Measurements from ENCODE around the gene RFK. TPM values are rescaled to one million over a fixed set of nuclear protein-coding genes. Genes with fewer than 3 reads are reported as not detected.

RFK gene
- total and polyA plus RNA-seq, 2 experiments from 2014 or later, result 32.0 to 46.6 TPM

DNA sequence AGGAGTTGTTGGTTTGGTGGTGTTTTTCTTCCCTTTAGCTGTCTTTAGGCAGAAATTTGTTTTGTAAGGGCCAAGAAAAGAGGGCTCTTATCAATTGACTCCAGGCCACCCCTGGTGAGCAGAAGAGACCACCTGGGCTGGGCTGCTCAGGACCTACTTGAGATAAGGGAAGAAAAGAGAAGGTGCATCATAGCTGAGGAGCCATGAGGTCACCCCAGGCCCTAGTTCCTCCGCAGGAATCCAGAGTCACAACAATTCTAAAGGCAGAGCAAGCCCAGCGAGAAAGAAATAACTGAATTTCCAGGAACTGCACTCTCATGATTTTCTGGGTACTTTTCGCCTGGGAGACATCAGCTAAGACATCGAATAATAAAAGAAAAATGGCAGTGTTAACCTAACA is 34.9 kb downstream of the RFK start:
- 95% methylated on average over 4 of the region's 4 CpGs for WGBS (ENCODE audit: low lambda C conversion rate, missing lambda C conversion rate)
- no peak for TF ChIP-seq EZH2phosphoT487 (IDR thresholded peaks at IDR 0.05; ENCODE audit: low read depth, severe bottlenecking, unreplicated experiment)
- no peak for TF ChIP-seq EZH2 (IDR thresholded peaks at IDR 0.05; ENCODE audit: borderline replicate concordance)
- TF ChIP-seq, protein P1, sequence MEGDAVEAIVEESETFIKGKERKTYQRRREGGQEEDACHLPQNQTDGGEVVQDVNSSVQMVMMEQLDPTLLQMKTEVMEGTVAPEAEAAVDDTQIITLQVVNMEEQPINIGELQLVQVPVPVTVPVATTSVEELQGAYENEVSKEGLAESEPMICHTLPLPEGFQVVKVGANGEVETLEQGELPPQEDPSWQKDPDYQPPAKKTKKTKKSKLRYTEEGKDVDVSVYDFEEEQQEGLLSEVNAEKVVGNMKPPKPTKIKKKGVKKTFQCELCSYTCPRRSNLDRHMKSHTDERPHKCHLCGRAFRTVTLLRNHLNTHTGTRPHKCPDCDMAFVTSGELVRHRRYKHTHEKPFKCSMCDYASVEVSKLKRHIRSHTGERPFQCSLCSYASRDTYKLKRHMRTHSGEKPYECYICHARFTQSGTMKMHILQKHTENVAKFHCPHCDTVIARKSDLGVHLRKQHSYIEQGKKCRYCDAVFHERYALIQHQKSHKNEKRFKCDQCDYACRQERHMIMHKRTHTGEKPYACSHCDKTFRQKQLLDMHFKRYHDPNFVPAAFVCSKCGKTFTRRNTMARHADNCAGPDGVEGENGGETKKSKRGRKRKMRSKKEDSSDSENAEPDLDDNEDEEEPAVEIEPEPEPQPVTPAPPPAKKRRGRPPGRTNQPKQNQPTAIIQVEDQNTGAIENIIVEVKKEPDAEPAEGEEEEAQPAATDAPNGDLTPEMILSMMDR (IDR thresholded peaks at IDR 0.05; ENCODE audit: poor library complexity), result no peak

DNA sequence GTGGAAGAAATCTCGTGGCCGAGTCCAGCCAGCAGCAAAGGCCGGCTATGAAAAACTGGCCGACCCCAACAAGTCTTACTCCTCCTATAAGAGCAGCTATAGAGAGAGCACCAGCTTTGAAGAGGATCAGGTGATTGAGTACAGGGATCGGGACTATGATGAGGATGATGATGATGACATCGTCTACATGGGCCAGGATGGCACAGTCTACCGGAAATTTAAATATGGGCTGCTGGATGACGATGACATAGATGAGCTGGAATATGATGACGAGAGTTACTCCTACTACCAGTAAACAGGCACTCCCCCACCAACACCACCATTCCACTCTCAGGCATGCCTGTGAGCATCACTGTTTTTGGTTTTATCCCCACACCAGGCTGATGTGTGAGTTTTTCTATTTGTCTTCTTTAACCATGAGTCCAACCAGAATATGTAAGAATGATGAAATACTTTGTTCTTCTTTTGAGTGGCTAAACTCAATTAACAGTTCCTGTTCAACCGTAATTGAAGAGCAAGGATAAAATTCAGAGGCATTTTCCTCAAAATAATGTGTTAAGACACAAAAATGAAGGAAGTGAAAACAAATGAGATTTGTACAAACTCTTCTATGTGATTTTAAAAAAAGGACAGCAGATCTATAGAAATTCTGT is 35.5 kb downstream of the RFK start:
- TF ChIP-seq EZH2phosphoT487 (IDR thresholded peaks at IDR 0.05; ENCODE audit: low read depth, severe bottlenecking, unreplicated experiment), result no peak
- TF ChIP-seq EZH2 (IDR thresholded peaks at IDR 0.05; ENCODE audit: borderline replicate concordance), result no peak
- WGBS (ENCODE audit: low lambda C conversion rate, missing lambda C conversion rate), result 95% methylated on average over 10 of the region's 10 CpGs
- no peaks in the 10 kb centered on the region for H3K79me2 ChIP-seq
- H4K20me1 ChIP-seq (ENCODE audit: insufficient read depth, poor library complexity, severe bottlenecking), result no peaks in the 10 kb centered on the region
- no peaks in the 10 kb centered on the region for H3K4me1 ChIP-seq (ENCODE audit: insufficient read depth)
- no peaks in the 10 kb centered on the region for H3K36me3 ChIP-seq (replicated peaks; ENCODE audit: insufficient read depth, low read depth)
- no peak overlapping the region for H2AFZ ChIP-seq
- H3K4me3 ChIP-seq, result no peak overlapping the region
- no peaks in the 10 kb centered on the region for H3K27me3 ChIP-seq
- no peak overlapping the region for H3K4me2 ChIP-seq
- H3K27ac ChIP-seq, result no peak overlapping the region
- H3K9me3 ChIP-seq (ENCODE audit: low read depth), result no peaks in the 10 kb centered on the region
- DNase-seq (ENCODE audit: low spot score), result no peak
- no peaks in the 10 kb centered on the region for H3K9me2 ChIP-seq (replicated peaks; ENCODE audit: insufficient read depth)

More for the DNA sequence above, 34.9 kb downstream of the RFK start:
- Histone ChIP-seq H4K20me1 (ENCODE audit: insufficient read depth, poor library complexity, severe bottlenecking) (no peaks in the 10 kb centered on the region), H3K9me3 (ENCODE audit: low read depth) (no peaks in the 10 kb centered on the region), H3K27me3 (no peaks in the 10 kb centered on the region), H3K79me2 (no peaks in the 10 kb centered on the region), H3K27ac (no peak overlapping the region), H3K9me2 (replicated peaks; ENCODE audit: insufficient read depth) (no peaks in the 10 kb centered on the region), H3K4me1 (ENCODE audit: insufficient read depth) (peaks cover 2% of the 10 kb centered on the region), H2AFZ (no peak overlapping the region), H3K4me3 (no peak overlapping the region), H3K4me2 (no peak overlapping the region), H3K36me3 (replicated peaks; ENCODE audit: insufficient read depth, low read depth) (no peaks in the 10 kb centered on the region)
- no peak for DNase-seq (ENCODE audit: low spot score)

DNA sequence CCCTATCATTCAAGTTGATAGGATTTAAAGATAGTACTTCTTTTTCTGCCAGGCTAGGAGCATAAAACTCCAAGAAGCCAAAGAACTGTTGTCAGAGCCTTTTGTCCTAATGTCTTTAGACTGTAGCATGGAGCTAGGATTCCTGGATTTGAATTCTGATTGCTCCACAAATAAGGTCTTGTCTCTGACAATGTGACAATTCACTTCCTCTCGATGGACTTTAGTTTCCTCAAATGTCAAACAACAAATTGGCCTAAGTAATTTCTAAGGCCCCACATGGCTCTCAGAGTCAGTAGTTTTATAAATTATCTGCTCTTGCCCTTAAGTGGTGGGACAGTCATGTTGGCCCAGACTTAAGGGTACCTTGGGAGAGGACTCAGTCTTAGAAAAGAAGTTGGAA is 36.7 kb downstream of the RFK start:
- Histone ChIP-seq H3K4me1 (ENCODE audit: insufficient read depth) (no peaks in the 10 kb centered on the region), H3K4me3 (no peak overlapping the region), H4K20me1 (ENCODE audit: insufficient read depth, poor library complexity, severe bottlenecking) (no peaks in the 10 kb centered on the region), H2AFZ (no peak overlapping the region), H3K79me2 (no peaks in the 10 kb centered on the region), H3K9me3 (ENCODE audit: low read depth) (no peaks in the 10 kb centered on the region), H3K36me3 (replicated peaks; ENCODE audit: insufficient read depth, low read depth) (no peaks in the 10 kb centered on the region), H3K9me2 (replicated peaks; ENCODE audit: insufficient read depth) (no peaks in the 10 kb centered on the region), H3K4me2 (no peak overlapping the region), H3K27ac (no peak overlapping the region), H3K27me3 (no peaks in the 10 kb centered on the region)
- no peak for DNase-seq (ENCODE audit: low spot score)
- WGBS (ENCODE audit: low lambda C conversion rate, missing lambda C conversion rate), result 88% methylated on average over 1 of the region's 1 CpG
- no peak for TF ChIP-seq EZH2 (IDR thresholded peaks at IDR 0.05; ENCODE audit: borderline replicate concordance)
- TF ChIP-seq, protein P1 (IDR thresholded peaks at IDR 0.05; ENCODE audit: poor library complexity), result no peak
- no peak for TF ChIP-seq EZH2phosphoT487 (IDR thresholded peaks at IDR 0.05; ENCODE audit: low read depth, severe bottlenecking, unreplicated experiment)

DNA sequence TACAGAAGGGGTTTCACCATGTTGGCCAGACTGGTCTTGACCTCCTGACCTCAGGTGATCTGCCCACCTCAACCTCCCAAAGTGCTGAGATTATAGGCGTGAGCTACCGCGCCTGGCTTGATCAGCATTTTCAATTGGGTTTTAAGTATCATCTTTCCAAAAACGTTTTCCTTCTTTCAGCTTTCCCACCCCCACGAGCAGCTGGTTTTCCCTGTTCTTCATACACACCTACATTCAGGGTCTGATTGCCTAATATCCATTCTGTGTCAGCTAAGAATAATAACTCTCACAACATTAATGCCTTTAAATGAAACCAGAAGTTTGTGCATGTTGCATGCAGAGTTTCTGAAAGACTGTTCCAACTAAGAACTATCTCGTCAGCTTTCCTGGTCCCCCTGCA is 38.3 kb downstream of the RFK start:
- Histone ChIP-seq H3K4me3 (no peak overlapping the region), H3K9me2 (replicated peaks; ENCODE audit: insufficient read depth) (no peaks in the 10 kb centered on the region), H3K36me3 (replicated peaks; ENCODE audit: insufficient read depth, low read depth) (no peaks in the 10 kb centered on the region), H2AFZ (no peak overlapping the region), H3K27me3 (no peaks in the 10 kb centered on the region), H3K27ac (no peak overlapping the region), H3K9me3 (ENCODE audit: low read depth) (no peaks in the 10 kb centered on the region), H3K4me1 (ENCODE audit: insufficient read depth) (no peaks in the 10 kb centered on the region), H3K4me2 (no peak overlapping the region), H3K79me2 (no peaks in the 10 kb centered on the region), H4K20me1 (ENCODE audit: insufficient read depth, poor library complexity, severe bottlenecking) (no peaks in the 10 kb centered on the region)
- no peak for DNase-seq (ENCODE audit: low spot score)
- WGBS (ENCODE audit: low lambda C conversion rate, missing lambda C conversion rate), result 85% methylated on average over 6 of the region's 6 CpGs
- TF ChIP-seq, protein P1 (IDR thresholded peaks at IDR 0.05; ENCODE audit: poor library complexity), result no peak
- TF ChIP-seq EZH2 (IDR thresholded peaks at IDR 0.05; ENCODE audit: borderline replicate concordance) (no peak), EZH2phosphoT487 (IDR thresholded peaks at IDR 0.05; ENCODE audit: low read depth, severe bottlenecking, unreplicated experiment) (no peak)
